ENCODE data around the gene NPY5R. TPM values are rescaled to one million over a fixed set of nuclear protein-coding genes. Genes with fewer than 3 reads are reported as not detected.

The NPY5R gene
- total and polyA plus RNA-seq, 2 donors (not counting 1 experiment from before 2014, with no cell fraction given) = not detected

DNA sequence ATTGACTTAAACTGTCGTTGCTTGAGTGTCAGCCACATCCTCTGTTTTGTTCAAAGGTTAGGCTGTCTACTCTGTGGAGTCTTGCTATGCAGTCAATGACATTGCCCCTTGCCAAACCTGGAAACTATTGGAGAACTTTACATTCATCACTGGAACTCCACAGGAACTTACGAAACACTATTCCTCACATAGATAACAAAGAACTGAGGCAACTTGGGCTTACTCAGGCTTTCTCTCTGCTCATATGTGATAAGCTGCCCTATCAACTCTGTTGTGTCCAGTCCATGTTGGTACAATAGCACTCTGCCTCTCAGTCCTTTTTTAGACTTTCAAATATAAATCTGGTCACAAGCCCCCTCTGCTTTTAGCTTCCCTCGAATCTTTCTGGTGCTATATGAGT lies 9.4 kb downstream of the NPY5R start:
- Mint-ChIP-seq H3K4me1 (no peaks in the 10 kb centered on the region), H3K4me3 (no peak overlapping the region)
- no peaks in the 10 kb centered on the region for H3K4me1 ChIP-seq (ENCODE audit: control insufficient read depth in 2 of 2, insufficient read depth in 2 of 2, low read length in 2 of 2)

DNA sequence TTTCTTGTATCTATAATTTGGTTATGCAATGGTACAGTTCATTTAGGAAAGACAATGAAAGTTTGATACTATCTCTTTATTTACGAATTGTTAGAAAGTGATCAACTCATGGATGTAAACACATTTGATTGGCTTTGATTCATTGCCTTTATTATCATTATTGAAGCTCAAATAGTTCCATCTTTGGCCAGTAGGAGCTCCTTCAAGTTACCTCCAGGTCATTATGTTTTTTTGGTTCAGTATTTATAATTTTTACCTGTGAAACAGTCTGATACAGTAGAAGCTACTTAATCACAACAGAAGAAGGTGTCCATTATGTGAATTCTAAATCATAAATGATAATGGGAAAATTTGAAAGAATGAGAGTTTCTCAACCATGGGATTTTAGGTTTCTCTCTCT lies 12.4 kb downstream of the NPY5R start:
- Histone ChIP-seq H3K9ac (ENCODE audit: low read length) (no peak overlapping the region), H3K36me3 (replicated peaks in 1 of 2; ENCODE audit: control extremely low read depth in 1 of 2, control insufficient read depth in 1 of 2, extremely low read depth in 1 of 2, insufficient read depth in 2 of 2, low read length in 1 of 2) (no peaks in the 10 kb centered on the region), H3K4me3 (ENCODE audit: control extremely low read depth in 1 of 5, extremely low read depth in 1 of 5, insufficient read depth in 1 of 5, low read depth in 2 of 5, low read length in 4 of 5) (no peak overlapping the region), H3K4me1 (ENCODE audit: control insufficient read depth in 2 of 2, insufficient read depth in 2 of 2, low read length in 2 of 2) (no peaks in the 10 kb centered on the region), H2AFZ (ENCODE audit: insufficient read depth, low read depth, low read length, poor library complexity, severe bottlenecking) (no peak overlapping the region), H3K27ac (ENCODE audit: low read length in 2 of 2) (no peak overlapping the region), H3K9me3 (ENCODE audit: control extremely low read depth in 1 of 3, control insufficient read depth in 2 of 3, insufficient read depth in 1 of 3, low read length in 2 of 3) (no peaks in the 10 kb centered on the region), H3K79me2 (ENCODE audit: control insufficient read depth, insufficient read depth, low read length) (no peaks in the 10 kb centered on the region), H3K4me2 (replicated peaks; ENCODE audit: low read depth, low read length, poor library complexity, severe bottlenecking) (no peak overlapping the region), H3K27me3 (replicated peaks in 1 of 4; ENCODE audit: control extremely low read depth in 1 of 4, control insufficient read depth in 3 of 4, insufficient read depth in 4 of 4, low read length in 3 of 4) (no peaks in the 10 kb centered on the region), H4K20me1 (ENCODE audit: control insufficient read depth, insufficient read depth, low read length, poor library complexity, severe bottlenecking) (no peaks in the 10 kb centered on the region)
- peaks cover 12% of the 10 kb centered on the region for H3K27me3 Mint-ChIP-seq
- H3K9me3 Mint-ChIP-seq (ENCODE audit: insufficient read depth) = no peaks in the 10 kb centered on the region
- no peaks in the 10 kb centered on the region for H3K4me1 Mint-ChIP-seq
- ChIA-PET POLR2A (no interaction called here), CTCF (interaction anchor here (0.9 to 1.3 kb wide), 2 partner anchors 9 to 23 kb away, joined by 3 read pairs; no protein-coding TSS in a partner anchor)
- DNase-seq (no peak), ATAC-seq (ENCODE audit: low read depth) (no peak)
- WGBS (ENCODE audit: insufficient coverage) = no CpG with 5 or more reads among the region's 1 CpG
- intact Hi-C loops (cut with micrococcal nuclease) = no loop called here
- H3K27ac Mint-ChIP-seq = no peak overlapping the region
- TF ChIP-seq CTCF (IDR thresholded peaks at IDR 0.05) (no peak), EZH2 (IDR thresholded peaks at IDR 0.05; ENCODE audit: borderline replicate concordance, insufficient read depth, low read depth, low read length, poor library complexity, severe bottlenecking) (no peak)
- no peak overlapping the region for H3K4me3 Mint-ChIP-seq

More for the DNA sequence above, 9.4 kb downstream of the NPY5R start:
- DNase-seq (no peak), ATAC-seq (ENCODE audit: low read depth) (no peak)
- Histone ChIP-seq H2AFZ (ENCODE audit: insufficient read depth, low read depth, low read length, poor library complexity, severe bottlenecking) (no peak overlapping the region), H3K4me3 (ENCODE audit: control extremely low read depth in 1 of 5, extremely low read depth in 1 of 5, insufficient read depth in 1 of 5, low read depth in 2 of 5, low read length in 4 of 5) (no peak overlapping the region), H3K9ac (ENCODE audit: low read length) (no peak overlapping the region), H3K27me3 (replicated peaks in 1 of 4; ENCODE audit: control extremely low read depth in 1 of 4, control insufficient read depth in 3 of 4, insufficient read depth in 4 of 4, low read length in 3 of 4) (peaks cover 0 to 5% (median 0%) of the 10 kb centered on the region in 4 experiments), H4K20me1 (ENCODE audit: control insufficient read depth, insufficient read depth, low read length, poor library complexity, severe bottlenecking) (no peaks in the 10 kb centered on the region), H3K9me3 (ENCODE audit: control extremely low read depth in 1 of 3, control insufficient read depth in 2 of 3, insufficient read depth in 1 of 3, low read length in 2 of 3) (no peaks in the 10 kb centered on the region), H3K79me2 (ENCODE audit: control insufficient read depth, insufficient read depth, low read length) (no peaks in the 10 kb centered on the region), H3K36me3 (replicated peaks in 1 of 2; ENCODE audit: control extremely low read depth in 1 of 2, control insufficient read depth in 1 of 2, extremely low read depth in 1 of 2, insufficient read depth in 2 of 2, low read length in 1 of 2) (no peaks in the 10 kb centered on the region), H3K4me2 (replicated peaks; ENCODE audit: low read depth, low read length, poor library complexity, severe bottlenecking) (no peak overlapping the region), H3K27ac (ENCODE audit: low read length in 2 of 2) (no peak overlapping the region)
- Mint-ChIP-seq H3K27me3 (peaks cover 12% of the 10 kb centered on the region), H3K27ac (no peak overlapping the region), H3K9me3 (ENCODE audit: insufficient read depth) (no peaks in the 10 kb centered on the region)
- CTCF ChIA-PET = no interaction called here
- intact Hi-C loops (cut with micrococcal nuclease) = no loop called here
- WGBS (ENCODE audit: insufficient coverage) = 90% methylated on average over 1 of the region's 3 CpGs
- POLR2A ChIA-PET = no interaction called here
- TF ChIP-seq CTCF (IDR thresholded peaks at IDR 0.05) (no peak), EZH2 (IDR thresholded peaks at IDR 0.05; ENCODE audit: borderline replicate concordance, insufficient read depth, low read depth, low read length, poor library complexity, severe bottlenecking) (no peak)

Measured in B cell (primary cell).